GM12873 (cell line): ENCODE results near the gene MRPL10.

Experiments
- TF ChIP-seq, protein P1 (sequence below): IDR thresholded peaks from 2 replicates; pipeline ENCODE4 v1.5.1; 2012; ENCODE audit warnings: low read depth, mild to moderate bottlenecking, moderate library complexity, low read length, control low read depth; ENCODE audit not compliant: insufficient read depth; ENCODE audit errors: missing control alignments

The MRPL10 gene

DNA sequence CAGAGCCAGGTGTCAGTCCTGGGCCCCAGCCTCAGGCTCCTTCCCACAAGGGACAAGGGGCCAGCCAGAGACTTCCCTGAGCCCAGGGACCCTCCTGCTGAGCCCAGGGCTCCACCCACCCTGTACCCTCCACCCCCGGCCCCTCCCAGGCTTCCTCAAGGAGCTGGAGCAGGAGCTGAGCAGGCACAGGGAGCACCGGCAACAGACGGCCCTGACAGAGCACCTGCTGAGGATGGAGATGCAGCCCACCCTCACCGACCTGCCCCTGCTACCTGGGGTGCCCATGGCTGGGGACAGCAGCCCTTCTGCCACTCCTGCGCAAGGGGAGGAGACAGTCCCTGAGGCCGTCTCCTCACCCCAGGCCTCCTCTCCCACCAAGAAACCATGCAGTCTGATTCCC is 5.3 kb upstream of the MRPL10 start:
- TF ChIP-seq, protein P1, sequence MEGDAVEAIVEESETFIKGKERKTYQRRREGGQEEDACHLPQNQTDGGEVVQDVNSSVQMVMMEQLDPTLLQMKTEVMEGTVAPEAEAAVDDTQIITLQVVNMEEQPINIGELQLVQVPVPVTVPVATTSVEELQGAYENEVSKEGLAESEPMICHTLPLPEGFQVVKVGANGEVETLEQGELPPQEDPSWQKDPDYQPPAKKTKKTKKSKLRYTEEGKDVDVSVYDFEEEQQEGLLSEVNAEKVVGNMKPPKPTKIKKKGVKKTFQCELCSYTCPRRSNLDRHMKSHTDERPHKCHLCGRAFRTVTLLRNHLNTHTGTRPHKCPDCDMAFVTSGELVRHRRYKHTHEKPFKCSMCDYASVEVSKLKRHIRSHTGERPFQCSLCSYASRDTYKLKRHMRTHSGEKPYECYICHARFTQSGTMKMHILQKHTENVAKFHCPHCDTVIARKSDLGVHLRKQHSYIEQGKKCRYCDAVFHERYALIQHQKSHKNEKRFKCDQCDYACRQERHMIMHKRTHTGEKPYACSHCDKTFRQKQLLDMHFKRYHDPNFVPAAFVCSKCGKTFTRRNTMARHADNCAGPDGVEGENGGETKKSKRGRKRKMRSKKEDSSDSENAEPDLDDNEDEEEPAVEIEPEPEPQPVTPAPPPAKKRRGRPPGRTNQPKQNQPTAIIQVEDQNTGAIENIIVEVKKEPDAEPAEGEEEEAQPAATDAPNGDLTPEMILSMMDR, result no peak

DNA sequence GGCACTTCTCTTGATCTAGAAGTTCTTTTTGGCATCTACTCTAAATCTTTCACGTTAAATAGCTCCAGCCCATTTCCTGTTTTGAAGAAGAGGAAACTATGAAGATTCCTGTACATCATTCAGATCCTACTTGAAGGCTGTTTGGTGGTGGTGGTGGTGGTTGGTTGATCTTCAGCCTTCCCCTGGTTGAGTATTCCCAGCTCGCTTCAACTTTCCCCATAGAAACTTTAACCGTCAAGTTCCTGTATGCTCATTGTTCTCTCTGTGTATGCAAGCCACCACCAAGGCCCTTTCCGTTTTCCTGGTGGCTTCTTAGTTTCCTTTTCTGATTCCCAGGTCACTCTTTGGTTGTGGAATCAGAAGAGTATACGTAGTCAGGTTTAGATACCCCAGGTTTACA is 3.4 kb upstream of the MRPL10 start:
- TF ChIP-seq, protein P1, result no peak

DNA sequence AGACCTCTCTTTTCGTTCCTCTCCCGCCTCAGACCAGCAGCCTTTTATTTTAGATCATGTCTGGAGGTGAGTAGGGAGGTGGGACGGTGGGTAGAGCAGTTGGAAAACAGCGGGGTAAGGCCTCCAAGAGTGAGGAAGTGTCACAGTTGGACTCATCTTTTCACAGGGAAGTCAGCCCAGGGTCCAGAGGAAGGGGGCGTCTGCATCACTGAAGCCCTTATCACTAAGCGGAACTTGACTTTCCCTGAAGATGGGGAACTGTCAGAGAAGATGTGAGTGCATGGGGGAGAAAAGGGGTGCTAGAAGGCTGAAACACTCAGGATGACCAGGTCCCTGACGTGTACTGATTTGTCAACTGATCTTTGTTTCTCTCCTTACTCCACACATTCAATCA is 590 bp upstream of the MRPL10 start:
- TF ChIP-seq, protein P1, result no peak

DNA sequence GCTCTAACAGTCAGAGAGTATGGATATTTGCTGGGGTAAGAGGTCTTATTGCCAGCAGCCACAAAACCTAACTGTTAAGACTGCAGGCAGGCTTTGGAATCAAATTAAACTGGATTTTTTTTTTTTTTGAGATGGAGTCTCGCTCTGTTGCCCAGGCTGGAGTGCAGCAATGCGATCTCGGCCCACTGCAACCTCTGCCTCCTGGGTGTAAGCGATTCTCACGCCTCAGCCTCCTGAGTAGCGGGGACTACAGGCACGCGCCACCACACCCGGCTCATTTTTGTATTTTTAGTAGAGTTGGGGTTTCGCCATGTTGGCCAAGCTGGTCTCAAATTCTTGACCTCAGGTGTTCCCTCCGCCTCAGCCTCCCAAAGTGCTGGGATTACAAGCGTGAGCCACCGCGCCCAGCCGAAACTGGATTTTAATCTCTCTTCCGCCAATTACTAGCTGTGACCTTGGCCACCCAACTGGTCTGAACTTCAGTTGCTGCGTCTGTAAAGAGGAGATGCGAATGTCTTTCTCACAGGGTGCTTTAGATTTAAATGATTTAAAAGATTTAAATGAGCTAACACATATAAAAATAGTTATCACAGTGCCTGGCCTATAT is 842 bp downstream of the MRPL10 start:
- TF ChIP-seq, protein P1, result no peak

DNA sequence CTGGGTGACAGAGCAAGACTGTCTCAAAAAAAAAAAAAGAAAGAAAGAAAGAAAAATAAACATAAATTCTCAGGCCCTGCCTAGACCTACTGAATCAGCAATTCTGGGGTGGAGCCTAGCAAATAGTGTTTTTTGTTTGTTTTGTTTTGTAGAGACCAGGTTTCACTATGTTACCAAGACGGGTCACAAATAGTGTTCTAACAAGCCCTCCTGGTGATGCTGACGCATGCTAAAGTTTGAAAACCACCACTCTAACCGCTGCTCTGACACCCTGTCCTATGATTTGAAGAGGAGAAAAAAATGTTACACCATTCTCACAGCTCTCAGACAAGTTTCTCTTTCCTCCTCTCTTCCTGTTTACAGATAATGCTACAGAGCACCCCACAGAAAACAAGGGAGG is 1.5 kb downstream of the MRPL10 start:
- TF ChIP-seq, protein P1, result no peak

DNA sequence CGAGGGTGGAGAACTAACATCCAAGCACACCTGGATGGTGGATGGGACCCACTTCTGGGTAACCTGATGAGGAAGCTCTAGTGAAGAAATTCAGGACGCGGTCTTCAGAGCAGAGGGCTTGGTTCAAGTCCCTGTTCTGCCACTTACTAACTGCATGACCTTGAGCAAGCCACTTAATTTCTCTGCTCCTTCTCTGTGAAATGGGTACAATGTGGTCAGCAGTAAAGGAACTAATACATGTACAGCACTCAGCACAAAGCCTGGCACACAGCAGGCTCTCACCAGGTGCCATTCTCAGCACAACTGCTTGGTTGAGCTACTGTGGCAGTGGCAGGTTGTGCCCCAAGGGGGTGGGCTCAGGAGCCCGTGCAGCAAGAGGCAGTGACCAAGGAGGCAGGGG is 7.8 kb downstream of the MRPL10 start:
- TF ChIP-seq, protein P1, result no peak

DNA sequence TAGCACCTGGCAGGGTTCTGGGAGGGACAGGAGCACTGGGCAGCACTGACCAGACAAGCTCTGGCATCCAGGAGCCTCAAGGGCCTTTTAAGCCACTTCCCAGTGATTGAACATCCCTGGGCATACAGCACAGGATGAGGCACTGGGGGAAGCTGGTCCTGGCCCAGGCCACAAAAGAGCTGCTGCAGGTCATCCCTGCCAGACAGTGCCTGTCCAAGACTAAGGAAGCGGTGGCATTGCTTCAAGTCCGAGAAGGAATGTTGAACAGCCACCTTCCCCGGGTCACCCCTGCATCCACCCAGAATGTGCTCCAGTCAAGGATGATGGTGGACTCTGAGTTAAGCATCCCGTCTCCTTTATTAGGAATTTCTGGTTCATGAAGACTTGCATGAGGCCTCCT is 8.6 kb downstream of the MRPL10 start:
- TF ChIP-seq, protein P1, result no peak
